Measurements from ENCODE around the gene GNL1.

- TF ChIP-seq GATA2 (IDR thresholded peaks at IDR 0.05; ENCODE audit: low read depth, low read length) (no peak), GATA3 (IDR thresholded peaks at IDR 0.05; ENCODE audit: low read depth, low read length) (no peak)
These were observed 45.1 kb upstream of the GNL1 start for GRCh38 chr6:30601436-30601814.
